GM23338 (cell line): ENCODE data around the gene FAT1. TPM values are rescaled to one million over a fixed set of nuclear protein-coding genes. Genes with fewer than 3 reads are reported as not detected.
A peak's percentile ranks its signal among the peaks of the same experiment; 100 is the strongest.

Experiments used
- ATAC-seq: fragments of 200-7000 bp; cut with Tn5 transposase; 3 replicates; pipeline ENCODE4 v1.9.1; 2020
- DNase-seq: peaks from one replicate; pipeline ENCODE4 v3.0.0-alpha.2; 2015; ENCODE audit warnings: low spot score
- H2AFZ ChIP-seq: fragments of 200-600 bp; sonication (generic); 2 replicates; pipeline ENCODE4 v1.8.0; 2016; ENCODE audit warnings: antibody characterized with exemption, mild to moderate bottlenecking, moderate library complexity
- H3F3A ChIP-seq: fragments of 200-600 bp; sonication (generic); replicated peaks from 2 replicates; pipeline ENCODE4 v1.8.0; 2017; ENCODE audit warnings: antibody characterized with exemption, mixed run types, low read depth
- H3K27ac ChIP-seq: fragments of 200-600 bp; sonication (generic); 2 replicates; pipeline ENCODE4 v1.6.1; 2016; ENCODE audit warnings: low read depth
- H3K27me3 ChIP-seq: fragments of 200-600 bp; sonication (generic); 2 replicates; pipeline ENCODE4 v1.8.0; 2016; ENCODE audit warnings: mild to moderate bottlenecking, mixed run types, moderate library complexity; ENCODE audit not compliant: insufficient read depth
- H3K36me3 ChIP-seq: fragments of 200-600 bp; sonication (generic); 2 replicates; pipeline ENCODE4 v1.8.0; 2016; ENCODE audit warnings: mild to moderate bottlenecking; ENCODE audit not compliant: insufficient read depth
- H3K4me1 ChIP-seq: fragments of 200-600 bp; sonication (generic); 2 replicates; pipeline ENCODE4 v1.8.0; 2016; ENCODE audit warnings: mild to moderate bottlenecking, moderate library complexity; ENCODE audit not compliant: insufficient read depth
- H3K4me2 ChIP-seq: fragments of 200-600 bp; sonication (generic); 2 replicates; pipeline ENCODE4 v1.7.1; 2017; ENCODE audit warnings: mixed run types
- H3K4me3 ChIP-seq: fragments of 200-600 bp; sonication (generic); 2 replicates; pipeline ENCODE4 v1.6.1; 2016; ENCODE audit warnings: mixed run types
- H3K79me2 ChIP-seq: fragments of 200-600 bp; sonication (generic); replicated peaks from 2 replicates; pipeline ENCODE4 v1.8.0; 2017; ENCODE audit warnings: mild to moderate bottlenecking; ENCODE audit not compliant: insufficient read depth
- H3K9me2 ChIP-seq: fragments of 200-600 bp; sonication (generic); 2 replicates; pipeline ENCODE4 v1.8.0; 2017; ENCODE audit not compliant: insufficient read depth
- H4K20me1 ChIP-seq: fragments of 200-600 bp; sonication (generic); replicated peaks from 2 replicates; pipeline ENCODE4 v1.8.0; 2017; ENCODE audit warnings: mild to moderate bottlenecking; ENCODE audit not compliant: insufficient read depth
- H3K27ac Mint-ChIP-seq: 2 replicates; pipeline ENCODE4 v1.8.0; 2020; ENCODE audit warnings: inconsistent platforms, mild to moderate bottlenecking, moderate library complexity, mixed read lengths
- H3K27me3 Mint-ChIP-seq: 3 replicates; pipeline ENCODE4 v1.8.0; 2022; ENCODE audit warnings: low read depth, mild to moderate bottlenecking, moderate library complexity, mixed read lengths, inconsistent platforms; ENCODE audit not compliant: insufficient read depth, poor library complexity
- H3K36me3 Mint-ChIP-seq: 3 replicates; pipeline ENCODE4 v1.8.0; 2021; ENCODE audit warnings: low read depth, mild to moderate bottlenecking, inconsistent platforms, moderate library complexity, mixed read lengths
- H3K4me1 Mint-ChIP-seq: 3 replicates; pipeline ENCODE4 v1.8.0; 2020; ENCODE audit warnings: mild to moderate bottlenecking, inconsistent platforms, mixed read lengths
- H3K4me3 Mint-ChIP-seq: 3 replicates; pipeline ENCODE4 v1.8.0; 2021; ENCODE audit warnings: moderate library complexity, mild to moderate bottlenecking, inconsistent platforms, mixed read lengths
- H3K9me3 Mint-ChIP-seq: 3 replicates; pipeline ENCODE4 v1.8.0; 2020; ENCODE audit warnings: moderate library complexity, mild to moderate bottlenecking, inconsistent platforms, mixed read lengths
- CREB1 ChIP-seq: fragments of 250-450 bp; sonication (Bioruptor Pico); IDR thresholded peaks from 2 replicates; pipeline ENCODE4 v1.5.0; 2020; ENCODE audit warnings: low read depth, mild to moderate bottlenecking, moderate library complexity
- JUNB ChIP-seq: IDR thresholded peaks from one replicate; pipeline ENCODE4 v1.6.1; 2016; ENCODE audit warnings: antibody characterized with exemption; ENCODE audit not compliant: unreplicated experiment
- POLR2AphosphoS5 ChIP-seq: IDR thresholded peaks from 2 replicates; pipeline ENCODE4 v1.6.1; 2016; ENCODE audit warnings: antibody characterized with exemption, low read depth
- ZNF331 ChIP-seq: fragments of 250-450 bp; sonication (Bioruptor Pico); IDR thresholded peaks from 2 replicates; pipeline ENCODE4 v1.5.0; 2020; ENCODE audit warnings: low read depth, mild to moderate bottlenecking, moderate library complexity
- polyA plus RNA-seq: library from polyadenylated mRNA; unstranded; fragments of >200 nt; fragmentation: Nextera tagmentation; extraction: Ambion mirVana; gene quantifications from 2 replicates; pipeline ENCODE4 v1.2.1, GENCODE V29; 2016
- total RNA-seq: library from RNA; depleted of rRNA; stranded (reverse); fragments of >200 nt; shearing (Covaris generic); gene quantifications from 2 replicates; pipeline ENCODE4 v1.2.3, GENCODE V29; 2014
- TF ChIP-seq, protein P1 (sequence below): fragments of 250-450 bp; sonication (Bioruptor Pico); IDR thresholded peaks from 2 replicates; pipeline ENCODE4 v1.5.0; 2020; ENCODE audit warnings: mild to moderate bottlenecking, moderate library complexity
- TF ChIP-seq, protein P2 (sequence below): IDR thresholded peaks from 2 replicates; pipeline ENCODE4 v1.6.1; 2016; ENCODE audit warnings: antibody characterized with exemption

Gene FAT1
- total and polyA plus RNA-seq, 2 experiments from 2014 or later = 37.6 to 137 TPM

DNA sequence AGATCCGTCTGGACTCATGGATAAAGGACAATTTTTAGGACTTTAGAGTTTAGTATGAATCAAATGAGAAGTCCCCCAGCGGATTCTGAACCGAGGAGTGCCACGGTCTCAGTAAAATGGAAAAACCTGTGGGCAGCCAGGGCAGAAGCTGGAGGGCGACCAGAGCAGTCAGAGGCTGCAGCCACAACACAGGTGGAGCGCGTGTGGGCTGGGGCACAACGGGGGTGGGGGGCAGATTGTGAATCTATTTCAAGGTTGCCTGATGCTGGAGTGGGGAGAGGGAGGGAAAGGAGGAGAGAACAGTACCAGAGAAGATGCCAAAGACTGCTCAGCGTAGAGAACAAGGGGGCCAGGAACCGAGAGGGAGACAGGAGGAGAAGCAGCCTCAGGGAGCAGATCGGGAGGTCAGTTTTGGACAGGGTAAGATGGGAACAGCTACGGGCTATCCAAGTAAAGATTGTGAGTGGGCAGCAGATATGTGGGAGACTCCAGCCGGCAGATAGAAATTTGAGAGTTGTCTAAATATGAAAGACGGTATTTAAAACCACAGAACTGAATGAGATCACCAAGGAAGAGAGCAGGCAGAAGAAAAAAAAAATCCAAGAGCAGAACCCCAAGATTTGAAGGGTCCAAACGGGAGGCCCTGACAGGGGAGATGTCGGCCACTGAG lies 9.5 kb downstream of the FAT1 start (continued):
- TF ChIP-seq, protein P1, sequence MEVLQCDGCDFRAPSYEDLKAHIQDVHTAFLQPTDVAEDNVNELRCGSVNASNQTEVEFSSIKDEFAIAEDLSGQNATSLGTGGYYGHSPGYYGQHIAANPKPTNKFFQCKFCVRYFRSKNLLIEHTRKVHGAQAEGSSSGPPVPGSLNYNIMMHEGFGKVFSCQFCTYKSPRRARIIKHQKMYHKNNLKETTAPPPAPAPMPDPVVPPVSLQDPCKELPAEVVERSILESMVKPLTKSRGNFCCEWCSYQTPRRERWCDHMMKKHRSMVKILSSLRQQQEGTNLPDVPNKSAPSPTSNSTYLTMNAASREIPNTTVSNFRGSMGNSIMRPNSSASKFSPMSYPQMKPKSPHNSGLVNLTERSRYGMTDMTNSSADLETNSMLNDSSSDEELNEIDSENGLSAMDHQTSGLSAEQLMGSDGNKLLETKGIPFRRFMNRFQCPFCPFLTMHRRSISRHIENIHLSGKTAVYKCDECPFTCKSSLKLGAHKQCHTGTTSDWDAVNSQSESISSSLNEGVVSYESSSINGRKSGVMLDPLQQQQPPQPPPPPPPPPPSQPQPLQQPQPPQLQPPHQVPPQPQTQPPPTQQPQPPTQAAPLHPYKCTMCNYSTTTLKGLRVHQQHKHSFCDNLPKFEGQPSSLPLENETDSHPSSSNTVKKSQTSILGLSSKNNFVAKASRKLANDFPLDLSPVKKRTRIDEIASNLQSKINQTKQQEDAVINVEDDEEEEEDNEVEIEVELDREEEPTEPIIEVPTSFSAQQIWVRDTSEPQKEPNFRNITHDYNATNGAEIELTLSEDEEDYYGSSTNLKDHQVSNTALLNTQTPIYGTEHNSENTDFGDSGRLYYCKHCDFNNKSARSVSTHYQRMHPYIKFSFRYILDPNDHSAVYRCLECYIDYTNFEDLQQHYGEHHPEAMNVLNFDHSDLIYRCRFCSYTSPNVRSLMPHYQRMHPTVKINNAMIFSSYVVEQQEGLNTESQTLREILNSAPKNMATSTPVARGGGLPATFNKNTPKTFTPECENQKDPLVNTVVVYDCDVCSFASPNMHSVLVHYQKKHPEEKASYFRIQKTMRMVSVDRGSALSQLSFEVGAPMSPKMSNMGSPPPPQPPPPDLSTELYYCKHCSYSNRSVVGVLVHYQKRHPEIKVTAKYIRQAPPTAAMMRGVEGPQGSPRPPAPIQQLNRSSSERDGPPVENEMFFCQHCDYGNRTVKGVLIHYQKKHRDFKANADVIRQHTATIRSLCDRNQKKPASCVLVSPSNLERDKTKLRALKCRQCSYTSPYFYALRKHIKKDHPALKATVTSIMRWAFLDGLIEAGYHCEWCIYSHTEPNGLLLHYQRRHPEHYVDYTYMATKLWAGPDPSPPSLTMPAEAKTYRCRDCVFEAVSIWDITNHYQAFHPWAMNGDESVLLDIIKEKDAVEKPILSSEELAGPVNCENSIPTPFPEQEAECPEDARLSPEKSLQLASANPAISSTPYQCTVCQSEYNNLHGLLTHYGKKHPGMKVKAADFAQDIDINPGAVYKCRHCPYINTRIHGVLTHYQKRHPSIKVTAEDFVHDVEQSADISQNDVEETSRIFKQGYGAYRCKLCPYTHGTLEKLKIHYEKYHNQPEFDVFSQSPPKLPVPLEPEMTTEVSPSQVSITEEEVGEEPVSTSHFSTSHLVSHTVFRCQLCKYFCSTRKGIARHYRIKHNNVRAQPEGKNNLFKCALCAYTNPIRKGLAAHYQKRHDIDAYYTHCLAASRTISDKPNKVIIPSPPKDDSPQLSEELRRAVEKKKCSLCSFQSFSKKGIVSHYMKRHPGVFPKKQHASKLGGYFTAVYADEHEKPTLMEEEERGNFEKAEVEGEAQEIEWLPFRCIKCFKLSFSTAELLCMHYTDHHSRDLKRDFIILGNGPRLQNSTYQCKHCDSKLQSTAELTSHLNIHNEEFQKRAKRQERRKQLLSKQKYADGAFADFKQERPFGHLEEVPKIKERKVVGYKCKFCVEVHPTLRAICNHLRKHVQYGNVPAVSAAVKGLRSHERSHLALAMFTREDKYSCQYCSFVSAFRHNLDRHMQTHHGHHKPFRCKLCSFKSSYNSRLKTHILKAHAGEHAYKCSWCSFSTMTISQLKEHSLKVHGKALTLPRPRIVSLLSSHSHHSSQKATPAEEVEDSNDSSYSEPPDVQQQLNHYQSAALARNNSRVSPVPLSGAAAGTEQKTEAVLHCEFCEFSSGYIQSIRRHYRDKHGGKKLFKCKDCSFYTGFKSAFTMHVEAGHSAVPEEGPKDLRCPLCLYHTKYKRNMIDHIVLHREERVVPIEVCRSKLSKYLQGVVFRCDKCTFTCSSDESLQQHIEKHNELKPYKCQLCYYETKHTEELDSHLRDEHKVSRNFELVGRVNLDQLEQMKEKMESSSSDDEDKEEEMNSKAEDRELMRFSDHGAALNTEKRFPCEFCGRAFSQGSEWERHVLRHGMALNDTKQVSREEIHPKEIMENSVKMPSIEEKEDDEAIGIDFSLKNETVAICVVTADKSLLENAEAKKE (CRISPR knock-in tag) = no peak
- TF ChIP-seq, protein P2, sequence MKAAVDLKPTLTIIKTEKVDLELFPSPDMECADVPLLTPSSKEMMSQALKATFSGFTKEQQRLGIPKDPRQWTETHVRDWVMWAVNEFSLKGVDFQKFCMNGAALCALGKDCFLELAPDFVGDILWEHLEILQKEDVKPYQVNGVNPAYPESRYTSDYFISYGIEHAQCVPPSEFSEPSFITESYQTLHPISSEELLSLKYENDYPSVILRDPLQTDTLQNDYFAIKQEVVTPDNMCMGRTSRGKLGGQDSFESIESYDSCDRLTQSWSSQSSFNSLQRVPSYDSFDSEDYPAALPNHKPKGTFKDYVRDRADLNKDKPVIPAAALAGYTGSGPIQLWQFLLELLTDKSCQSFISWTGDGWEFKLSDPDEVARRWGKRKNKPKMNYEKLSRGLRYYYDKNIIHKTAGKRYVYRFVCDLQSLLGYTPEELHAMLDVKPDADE = no peak
- TF ChIP-seq ZNF331 = no peak

- H3K4me2 ChIP-seq = no peak overlapping the region
- no peaks in the 10 kb centered on the region for H3K9me2 ChIP-seq
- H3K27me3 ChIP-seq = no peaks in the 10 kb centered on the region
- H3K79me2 ChIP-seq = peaks cover 99% of the 10 kb centered on the region
- H3K4me1 ChIP-seq = peaks cover 32% of the 10 kb centered on the region
- Mint-ChIP-seq H3K4me1 (peaks cover 42% of the 10 kb centered on the region), H3K27me3 (peaks cover 6% of the 10 kb centered on the region), H3K27ac (no peak overlapping the region), H3K9me3 (peaks cover 3% of the 10 kb centered on the region; the same call in 1 of the 3 replicates), H3K36me3 (peaks cover 29% of the 10 kb centered on the region), H3K4me3 (no peak overlapping the region)
- DNase-seq (no peak), ATAC-seq (peak; percentile 49)
- no peak overlapping the region for H3K4me3 ChIP-seq
- peaks cover 27% of the 10 kb centered on the region for H4K20me1 ChIP-seq
- H2AFZ ChIP-seq = no peak overlapping the region
- H3F3A ChIP-seq = no peaks in the 10 kb centered on the region
- H3K27ac ChIP-seq = no peak overlapping the region
- H3K36me3 ChIP-seq = peaks cover 8% of the 10 kb centered on the region
- TF ChIP-seq JUNB = no peak
- no peak for TF ChIP-seq CREB1 (CRISPR knock-in tag)
- TF ChIP-seq, protein P1 (CRISPR knock-in tag) = no peak
- TF ChIP-seq, protein P2 = no peak
- no peak for TF ChIP-seq POLR2AphosphoS5
These were observed 11.0 kb downstream of the FAT1 start for GRCh38 chr4:186712690-186713089.
